ENCODE data around the gene PILRA. TPM values are rescaled to one million over a fixed set of nuclear protein-coding genes. Genes with fewer than 3 reads are reported as not detected.

The PILRA gene
- total and polyA plus RNA-seq, 2 of the 8 experiments (the other 6 are each of a cell fraction or from before 2014, with no cell fraction given) = 7.6 to 10.6 TPM

DNA sequence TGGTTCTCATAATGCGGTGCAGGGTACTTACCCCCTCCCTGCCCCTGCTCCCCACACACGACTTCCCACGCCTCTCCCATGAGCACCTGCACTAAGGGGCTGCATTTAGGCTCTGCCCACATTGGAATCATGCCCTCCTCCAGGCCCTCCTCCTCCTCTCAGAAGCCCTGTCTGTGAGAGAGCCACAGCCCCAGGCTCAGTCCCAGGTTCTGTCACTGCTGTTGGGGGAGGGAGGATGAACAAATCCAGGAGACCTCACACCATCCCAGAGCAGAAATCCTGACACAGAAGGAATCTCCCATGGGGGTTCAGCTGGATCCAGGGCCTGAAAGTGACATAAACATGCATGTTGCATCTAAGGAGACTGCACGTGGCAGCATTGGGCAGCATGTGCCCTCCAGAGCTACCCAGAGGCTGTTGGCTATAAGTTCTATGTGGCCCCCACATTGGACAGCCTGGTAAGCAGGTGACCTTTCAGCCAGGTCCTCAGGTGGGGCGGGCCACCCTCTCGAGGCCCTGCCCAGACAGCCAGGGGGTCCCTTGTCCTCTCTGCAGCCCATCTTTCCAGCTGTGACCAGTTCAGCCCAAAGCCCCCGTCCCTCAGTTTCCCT is 1.6 kb upstream of the PILRA start:
- peaks cover 0 to 13% (median 0%) of the 10 kb centered on the region in 4 experiments; a peak in 1 of 8 replicates for H3K36me3 ChIP-seq (ENCODE audit: control insufficient read depth in 2 of 4, insufficient read depth in 4 of 4, low read length in 3 of 4)
- H2BK12ac ChIP-seq (ENCODE audit: low read depth, low read length) = peak overlapping the region; percentile 60; the same call in 1 of the 2 replicates
- peaks cover 2% of the 10 kb centered on the region; the same call in 1 of the 2 replicates for H3K79me1 ChIP-seq (ENCODE audit: low read depth, low read length)
- DNase-seq (ENCODE audit: low read depth in 1 of 2, low spot score in 2 of 2) = no peak
- no peak overlapping the region for H3K23ac ChIP-seq (ENCODE audit: insufficient read length)
- ChIA-PET POLR2A (ENCODE audit: partially characterized antibody) (interaction anchor here (1.0 to 2.1 kb wide), 5 partner anchors 10 to 57 kb away, joined by 3 to 9 read pairs (median 4); partner anchors contain the start of gene ZCWPW1), CTCF (ENCODE audit: partially characterized antibody) (interaction anchor here (0.6 to 1.9 kb wide), 4 partner anchors 35 to 238 kb away, joined by 3 to 10 read pairs (median 3); no protein-coding TSS in a partner anchor)
- H2BK5ac ChIP-seq (ENCODE audit: low read depth, low read length) = no peak overlapping the region
- no peaks in the 10 kb centered on the region for H4K20me1 ChIP-seq (replicated peaks in 1 of 2; ENCODE audit: control insufficient read depth in 1 of 2, insufficient read depth in 2 of 2, low read length in 2 of 2)
- peaks cover 0 to 31% (median 19%) of the 10 kb centered on the region in 4 experiments; a peak in 6 of 7 replicates for H3K4me1 ChIP-seq (replicated peaks in 1 of 4; ENCODE audit: control insufficient read depth in 3 of 4, insufficient read depth in 4 of 4, low read length in 3 of 4)
- peak overlapping the region; percentile 98 for H2BK15ac ChIP-seq (ENCODE audit: low read length)
- H4K8ac ChIP-seq (ENCODE audit: extremely low read depth, insufficient read depth, low read length) = no peak overlapping the region
- 94% methylated on average over 7 of the region's 7 CpGs; no CpG with 5 or more reads in 1 of the 2 experiments for WGBS, 2 experiments (ENCODE audit: extremely low coverage in 1 of 2, insufficient coverage in 1 of 2, insufficient read length in 1 of 2, insufficient replicate concordance in 2 of 2, low coverage in 1 of 2, low lambda C conversion rate in 2 of 2, missing lambda C conversion rate in 1 of 2)
- peak overlapping the region; percentile 63 for H3K18ac ChIP-seq (ENCODE audit: extremely low read depth, low read length)
- FAIRE-seq = no peak
- no peak overlapping the region for H3K4me3 ChIP-seq (ENCODE audit: extremely low read depth in 1 of 4, insufficient read depth in 2 of 4, low read depth in 3 of 4, low read length in 4 of 4)
- H3K56ac ChIP-seq (replicated peaks; ENCODE audit: insufficient read length, low read depth, low read length) = no peak overlapping the region
- H2AK5ac ChIP-seq (ENCODE audit: low read depth, low read length) = 0 out of 2 replicates have a peak overlapping the region, but pooled peaks have one; percentile 18
- H3K79me2 ChIP-seq (ENCODE audit: control insufficient read depth in 1 of 2, insufficient read depth in 2 of 2, low read length in 2 of 2) = no peaks in the 10 kb centered on the region
- H2BK120ac ChIP-seq (replicated peaks; ENCODE audit: low read depth, low read length) = no peak overlapping the region
- no peak overlapping the region for H3K4me2 ChIP-seq (ENCODE audit: insufficient read depth in 1 of 2, low read depth in 2 of 2, low read length in 2 of 2)
- no peak overlapping the region for H4K5ac ChIP-seq (ENCODE audit: insufficient read length, low read depth, low read length)
- H3K9me3 ChIP-seq (ENCODE audit: insufficient read depth in 2 of 2, low read depth in 1 of 2, low read length in 1 of 2) = no peaks in the 10 kb centered on the region
- H2AFZ ChIP-seq (ENCODE audit: low read length) = no peak overlapping the region
- H3K9ac ChIP-seq (replicated peaks in 1 of 4; ENCODE audit: extremely low read depth in 1 of 4, low read depth in 3 of 4, low read length in 3 of 4) = no peak overlapping the region
- peak overlapping the region; percentile 18; the same call in 1 of the 2 replicates for H2BK20ac ChIP-seq (ENCODE audit: low read length)
- no peak overlapping the region for H4K91ac ChIP-seq (replicated peaks; ENCODE audit: insufficient read length, low read length)
- H3K27me3 ChIP-seq (replicated peaks in 1 of 4; ENCODE audit: control insufficient read depth in 3 of 4, extremely low read depth in 1 of 4, insufficient read depth in 3 of 4, low read length in 3 of 4) = 0 out of 7 replicates have a peak, but pooled peaks cover 0 to 2% (median 0%) of the 10 kb centered on the region in 4 experiments
- no peaks in the 10 kb centered on the region for H3K23me2 ChIP-seq (ENCODE audit: low read depth, low read length)
- no peak overlapping the region for H3K4ac ChIP-seq (replicated peaks; ENCODE audit: insufficient read length, low read depth, low read length)
- H3K27ac ChIP-seq (ENCODE audit: low read depth, low read length) = no peak overlapping the region; the same call in 1 of the 2 replicates
- H3K14ac ChIP-seq (ENCODE audit: insufficient read length) = no peak overlapping the region
- no peak for TF ChIP-seq RBBP5 (IDR thresholded peaks at IDR 0.05; ENCODE audit: borderline replicate concordance, low read depth, low read length)
- TF ChIP-seq BRCA1 (IDR thresholded peaks at IDR 0.05; ENCODE audit: low read depth, low read length) = no peak
- TF ChIP-seq, protein P1, sequence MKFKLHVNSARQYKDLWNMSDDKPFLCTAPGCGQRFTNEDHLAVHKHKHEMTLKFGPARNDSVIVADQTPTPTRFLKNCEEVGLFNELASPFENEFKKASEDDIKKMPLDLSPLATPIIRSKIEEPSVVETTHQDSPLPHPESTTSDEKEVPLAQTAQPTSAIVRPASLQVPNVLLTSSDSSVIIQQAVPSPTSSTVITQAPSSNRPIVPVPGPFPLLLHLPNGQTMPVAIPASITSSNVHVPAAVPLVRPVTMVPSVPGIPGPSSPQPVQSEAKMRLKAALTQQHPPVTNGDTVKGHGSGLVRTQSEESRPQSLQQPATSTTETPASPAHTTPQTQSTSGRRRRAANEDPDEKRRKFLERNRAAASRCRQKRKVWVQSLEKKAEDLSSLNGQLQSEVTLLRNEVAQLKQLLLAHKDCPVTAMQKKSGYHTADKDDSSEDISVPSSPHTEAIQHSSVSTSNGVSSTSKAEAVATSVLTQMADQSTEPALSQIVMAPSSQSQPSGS (IDR thresholded peaks at IDR 0.05; ENCODE audit: low read length) = no peak
- TF ChIP-seq TEAD4 (IDR thresholded peaks at IDR 0.05; ENCODE audit: low read depth, low read length) = no peak
- no peak for TF ChIP-seq EZH2 (IDR thresholded peaks at IDR 0.05; ENCODE audit: low read depth, low read length, severe bottlenecking)
- TF ChIP-seq SP1 (IDR thresholded peaks at IDR 0.05; ENCODE audit: low read depth, low read length) = no peak
- TF ChIP-seq SIRT6 (IDR thresholded peaks at IDR 0.05; ENCODE audit: low read length) = no peak
- TF ChIP-seq POU5F1 (IDR thresholded peaks at IDR 0.05; ENCODE audit: low read depth, low read length) = no peak
